Measurements from ENCODE around the gene NPIPB6. TPM values are rescaled to one million over a fixed set of nuclear protein-coding genes. Genes with fewer than 3 reads are reported as not detected.
A peak's percentile ranks its signal among the peaks of the same experiment; 100 is the strongest.

The NPIPB6 gene
- total RNA-seq, 1 donor from 2014 or later = 3.1 TPM

GRCh38 chr16:28313587-28313986 is 49.7 kb downstream of the NPIPB6 start:
- no peak overlapping the region for H3K4me3 Mint-ChIP-seq (ENCODE audit: unreplicated experiment)
- no peak overlapping the region for H3K27ac Mint-ChIP-seq (ENCODE audit: unreplicated experiment)
- no peak for TF ChIP-seq CTCF (IDR thresholded peaks at IDR 0.05; ENCODE audit: partially characterized antibody, unreplicated experiment)
- H3K9me3 Mint-ChIP-seq (ENCODE audit: unreplicated experiment) = peaks cover 12% of the 10 kb centered on the region
- H3K27me3 Mint-ChIP-seq (ENCODE audit: unreplicated experiment) = peaks cover 13% of the 10 kb centered on the region
- H3K36me3 Mint-ChIP-seq (ENCODE audit: unreplicated experiment) = peaks cover 7% of the 10 kb centered on the region
- H3K4me1 Mint-ChIP-seq (ENCODE audit: low read depth, unreplicated experiment) = peaks cover 24% of the 10 kb centered on the region
- DNase-seq = no peak

- H3K27ac Mint-ChIP-seq (ENCODE audit: unreplicated experiment) = no peak overlapping the region
- H3K4me3 Mint-ChIP-seq (ENCODE audit: unreplicated experiment) = no peak overlapping the region
- H3K27me3 Mint-ChIP-seq (ENCODE audit: unreplicated experiment) = peaks cover 10% of the 10 kb centered on the region
- H3K4me1 Mint-ChIP-seq (ENCODE audit: low read depth, unreplicated experiment) = peaks cover 15% of the 10 kb centered on the region
- H3K36me3 Mint-ChIP-seq (ENCODE audit: unreplicated experiment) = peaks cover 8% of the 10 kb centered on the region
- no peak for TF ChIP-seq CTCF (IDR thresholded peaks at IDR 0.05; ENCODE audit: partially characterized antibody, unreplicated experiment)
- no peak for DNase-seq
- peaks cover 9% of the 10 kb centered on the region for H3K9me3 Mint-ChIP-seq (ENCODE audit: unreplicated experiment)
Measured at GRCh38 chr16:28312327-28312726, 51.0 kb downstream of the NPIPB6 start.

- H3K36me3 Mint-ChIP-seq (ENCODE audit: unreplicated experiment) = peaks cover 8% of the 10 kb centered on the region
- no peak for TF ChIP-seq CTCF (IDR thresholded peaks at IDR 0.05; ENCODE audit: partially characterized antibody, unreplicated experiment)
- no peak for DNase-seq
- H3K27me3 Mint-ChIP-seq (ENCODE audit: unreplicated experiment) = peaks cover 10% of the 10 kb centered on the region
- peaks cover 15% of the 10 kb centered on the region for H3K4me1 Mint-ChIP-seq (ENCODE audit: low read depth, unreplicated experiment)
- H3K9me3 Mint-ChIP-seq (ENCODE audit: unreplicated experiment) = peaks cover 9% of the 10 kb centered on the region
- no peak overlapping the region for H3K4me3 Mint-ChIP-seq (ENCODE audit: unreplicated experiment)
- H3K27ac Mint-ChIP-seq (ENCODE audit: unreplicated experiment) = no peak overlapping the region
Measured at GRCh38 chr16:28311913-28312312, 51.4 kb downstream of the NPIPB6 start.

GRCh38 chr16:28311413-28311812 is 51.9 kb downstream of the NPIPB6 start:
- peaks cover 9% of the 10 kb centered on the region for H3K9me3 Mint-ChIP-seq (ENCODE audit: unreplicated experiment)
- H3K27ac Mint-ChIP-seq (ENCODE audit: unreplicated experiment) = peak overlapping the region; percentile 9
- peaks cover 8% of the 10 kb centered on the region for H3K36me3 Mint-ChIP-seq (ENCODE audit: unreplicated experiment)

GRCh38 chr16:28310796-28311195 is 52.5 kb downstream of the NPIPB6 start:
- no peak overlapping the region for H3K27ac Mint-ChIP-seq (ENCODE audit: unreplicated experiment)
- H3K27me3 Mint-ChIP-seq (ENCODE audit: unreplicated experiment) = peaks cover 8% of the 10 kb centered on the region
- H3K4me1 Mint-ChIP-seq (ENCODE audit: low read depth, unreplicated experiment) = peaks cover 17% of the 10 kb centered on the region
- H3K4me3 Mint-ChIP-seq (ENCODE audit: unreplicated experiment) = no peak overlapping the region
- no peak for TF ChIP-seq CTCF (IDR thresholded peaks at IDR 0.05; ENCODE audit: partially characterized antibody, unreplicated experiment)
- H3K9me3 Mint-ChIP-seq (ENCODE audit: unreplicated experiment) = peaks cover 9% of the 10 kb centered on the region
- H3K36me3 Mint-ChIP-seq (ENCODE audit: unreplicated experiment) = peaks cover 8% of the 10 kb centered on the region
- no peak for DNase-seq

More at GRCh38 chr16:28311413-28311812, 51.9 kb downstream of the NPIPB6 start:
- no peak for TF ChIP-seq CTCF (IDR thresholded peaks at IDR 0.05; ENCODE audit: partially characterized antibody, unreplicated experiment)
- DNase-seq = no peak
- Mint-ChIP-seq H3K27me3 (ENCODE audit: unreplicated experiment) (peaks cover 10% of the 10 kb centered on the region), H3K4me1 (ENCODE audit: low read depth, unreplicated experiment) (peaks cover 15% of the 10 kb centered on the region), H3K4me3 (ENCODE audit: unreplicated experiment) (no peak overlapping the region)
